Mucosa of gallbladder (tissue), 1 donor: ENCODE results near the gene ATRN. TPM values are rescaled to one million over a fixed set of nuclear protein-coding genes. Genes with fewer than 3 reads are reported as not detected.
"Not testable (repeated sequence)": the region's sequence is repeated elsewhere in the genome, so short reads cannot be mapped to it uniquely, and the experiment has no call there.

Source experiments
- DNase-seq: peaks from one replicate; pipeline ENCODE4 v3.0.0-alpha.2; 2020; ENCODE audit warnings: low spot score
- total RNA-seq: library from RNA; stranded (reverse); gene quantifications from one replicate; pipeline ENCODE4 v1.2.1, GENCODE V29; 2021
- donor health status: DM: no; HTN: no; CAD: no.

Gene ATRN
- total RNA-seq, 1 donor from 2014 or later, result 39.6 TPM

DNA sequence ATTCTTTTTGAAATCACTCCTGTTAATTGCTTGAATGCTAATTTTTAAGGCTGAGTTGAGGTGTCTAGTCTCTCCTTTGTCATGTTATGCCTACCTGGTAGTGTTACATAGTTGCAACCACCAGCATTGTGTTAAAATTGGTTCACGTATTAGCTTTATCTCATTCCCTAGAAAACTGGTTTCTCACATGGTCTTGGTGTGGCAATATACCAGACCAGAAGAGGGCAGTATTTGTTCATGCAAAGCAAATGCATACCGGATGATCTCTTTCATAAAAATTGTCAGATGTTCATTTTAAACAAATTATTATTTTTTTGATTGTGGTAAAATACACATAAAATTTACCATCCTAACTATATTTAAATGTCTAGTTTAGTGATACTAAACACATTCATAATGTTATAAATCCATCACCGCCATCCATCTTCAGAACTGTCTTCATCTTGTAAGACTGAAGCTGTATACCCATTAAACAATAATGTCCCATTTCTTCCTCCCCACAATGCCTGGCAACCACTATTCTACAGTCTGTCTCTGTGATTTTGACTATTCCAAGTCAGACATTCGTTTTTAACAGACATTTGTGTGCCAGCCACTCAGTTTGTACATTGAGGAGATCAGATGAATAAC, 92.8 kb downstream of the ATRN start:
- peak; percentile 15 for DNase-seq

GRCh38 chr20:3565851-3566250, 95.0 kb downstream of the ATRN start:
- no peak for DNase-seq

DNA sequence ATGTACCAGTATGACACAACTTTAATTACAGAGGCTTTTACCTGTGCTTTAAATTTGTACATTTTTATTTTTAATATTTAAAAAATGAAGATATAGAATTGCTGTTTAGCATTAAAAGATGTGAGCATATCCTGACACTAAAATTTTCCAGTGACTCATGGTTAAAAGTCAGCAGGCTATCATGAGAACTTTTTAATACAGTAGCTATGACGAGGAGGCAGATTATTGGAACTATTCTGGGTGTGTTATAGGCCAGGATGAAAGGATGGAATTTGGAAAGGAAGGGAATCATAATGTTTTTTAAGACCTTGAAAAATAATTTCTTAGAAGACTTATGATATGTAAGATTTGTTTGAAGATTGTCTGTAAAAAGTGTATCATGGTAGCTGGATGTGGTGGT, 101.3 kb downstream of the ATRN start:
- DNase-seq, result no peak

- no peak for DNase-seq
Observed at GRCh38 chr20:3576363-3576762, 105.5 kb downstream of the ATRN start.

GRCh38 chr20:3577366-3577765, 106.5 kb downstream of the ATRN start:
- DNase-seq, result no peak

- no peak for DNase-seq
Observed at GRCh38 chr20:3580412-3580811, 109.6 kb downstream of the ATRN start.

- no peak for DNase-seq
Observed at GRCh38 chr20:3583765-3584164, 112.9 kb downstream of the ATRN start.

GRCh38 chr20:3586093-3586492, 115.3 kb downstream of the ATRN start:
- no peak for DNase-seq

DNA sequence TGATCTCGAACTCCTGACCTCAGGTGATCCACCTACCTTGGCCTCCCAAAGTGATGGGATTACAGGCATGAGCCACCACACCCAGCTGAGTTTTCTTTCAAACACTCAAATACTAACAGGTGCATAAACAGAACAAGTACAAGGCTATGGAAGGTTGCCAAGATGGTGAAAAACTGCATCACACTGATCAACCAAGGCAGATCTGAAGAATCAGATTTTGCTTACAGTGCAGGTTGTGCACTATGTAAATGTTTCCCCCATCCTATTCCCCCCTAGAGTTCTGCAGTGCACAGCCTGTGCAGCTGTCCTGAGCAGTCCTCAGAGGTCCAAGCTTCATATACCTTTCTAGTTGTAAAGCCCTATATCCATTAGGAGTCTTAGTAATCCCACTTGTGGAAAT, 119.3 kb downstream of the ATRN start:
- DNase-seq, result no peak

- no peak for DNase-seq
Observed at GRCh38 chr20:3592931-3593330, 122.1 kb downstream of the ATRN start.

GRCh38 chr20:3595541-3595940, 124.7 kb downstream of the ATRN start:
- DNase-seq, result no peak

GRCh38 chr20:3603108-3603507, 132.3 kb downstream of the ATRN start:
- DNase-seq, result no peak

GRCh38 chr20:3605386-3605886, 134.6 kb downstream of the ATRN start:
- DNase-seq, result not testable (repeated sequence)

- DNase-seq, result no peak
Observed at GRCh38 chr20:3606021-3606420, 135.2 kb downstream of the ATRN start.

DNA sequence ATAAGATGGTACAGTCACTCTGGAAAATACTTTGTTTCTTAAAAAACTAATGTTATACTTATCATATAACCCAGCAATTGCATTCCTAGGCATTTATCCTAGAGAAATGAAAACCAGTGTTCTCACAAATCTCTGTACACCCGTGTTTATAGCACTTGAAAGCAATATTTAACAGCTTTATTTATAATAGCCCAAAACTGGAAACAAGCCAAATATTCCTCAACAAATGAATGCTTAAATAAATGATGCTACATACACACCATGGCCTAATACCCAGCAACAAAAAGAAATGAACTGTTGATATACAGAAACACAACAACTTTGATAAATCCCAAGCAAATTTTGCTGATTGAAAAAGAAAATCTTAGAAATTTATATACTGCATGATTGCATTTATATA, 141.1 kb downstream of the ATRN start:
- no peak for DNase-seq

DNA sequence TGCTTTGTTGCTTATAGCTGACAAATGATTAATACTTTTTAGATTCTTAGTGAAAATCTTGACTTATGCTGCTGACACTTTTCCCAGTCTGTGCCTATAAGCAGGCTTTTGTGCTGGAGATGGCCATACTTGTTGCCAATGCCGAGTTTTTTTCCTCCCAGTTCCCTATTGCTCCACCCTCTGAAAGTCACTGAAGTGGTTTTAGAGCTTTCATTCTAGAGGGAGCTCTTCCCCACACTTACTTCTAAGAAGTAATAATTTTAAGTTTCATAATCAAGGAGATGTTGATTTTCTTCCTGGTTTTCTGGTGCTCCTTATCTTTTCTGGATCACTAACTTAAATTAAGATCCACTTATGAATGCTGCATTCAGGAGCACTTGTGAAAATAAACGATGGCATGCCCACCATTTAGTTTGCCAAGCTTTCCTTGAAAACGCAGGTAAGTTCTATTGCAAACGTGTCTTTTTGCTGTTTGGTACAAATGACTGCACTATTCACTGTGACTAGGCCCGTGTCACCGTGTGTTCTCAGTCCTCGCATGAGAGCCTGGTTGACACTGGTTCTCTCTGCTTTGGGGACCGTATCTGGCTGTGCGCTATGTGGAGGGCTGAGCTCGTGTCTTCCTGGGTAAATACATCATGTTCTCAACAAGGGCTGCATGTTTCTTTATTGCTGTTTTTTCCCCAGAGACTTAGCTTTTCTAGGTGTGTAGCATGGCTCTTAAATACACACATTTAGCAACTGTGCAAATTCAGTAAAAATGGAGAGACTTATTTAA, 142.2 kb downstream of the ATRN start:
- no peak for DNase-seq

DNA sequence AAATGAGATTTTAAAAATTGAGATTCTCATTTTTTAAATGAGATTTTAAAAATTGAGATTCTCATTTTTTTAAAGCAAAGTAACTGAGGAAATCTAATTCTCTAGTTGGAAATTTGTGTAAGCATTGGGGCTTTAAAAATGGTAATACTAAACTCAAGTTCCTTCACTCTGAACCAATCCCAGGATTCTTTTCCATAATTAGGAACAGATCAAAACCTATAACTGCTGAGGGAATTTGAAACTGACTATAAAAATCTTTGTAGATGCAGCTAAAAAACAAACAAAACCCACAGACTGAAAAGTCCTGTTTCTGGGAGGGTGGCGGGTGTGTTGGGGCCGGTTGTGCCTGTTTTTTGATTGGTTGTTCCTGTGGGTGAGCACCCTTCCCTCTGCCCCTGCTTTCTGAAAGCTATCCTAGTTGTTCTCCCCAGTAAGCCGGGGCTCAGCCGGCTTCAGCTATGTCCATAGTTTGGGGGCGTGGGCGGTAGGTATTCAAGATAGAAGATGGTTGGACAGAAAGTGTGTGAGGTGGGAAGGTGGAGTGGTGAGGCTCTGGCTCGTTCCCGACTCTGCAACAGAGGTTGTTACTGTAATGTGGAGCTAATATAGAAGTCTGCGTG, 143.1 kb downstream of the ATRN start:
- DNase-seq, result no peak

DNA sequence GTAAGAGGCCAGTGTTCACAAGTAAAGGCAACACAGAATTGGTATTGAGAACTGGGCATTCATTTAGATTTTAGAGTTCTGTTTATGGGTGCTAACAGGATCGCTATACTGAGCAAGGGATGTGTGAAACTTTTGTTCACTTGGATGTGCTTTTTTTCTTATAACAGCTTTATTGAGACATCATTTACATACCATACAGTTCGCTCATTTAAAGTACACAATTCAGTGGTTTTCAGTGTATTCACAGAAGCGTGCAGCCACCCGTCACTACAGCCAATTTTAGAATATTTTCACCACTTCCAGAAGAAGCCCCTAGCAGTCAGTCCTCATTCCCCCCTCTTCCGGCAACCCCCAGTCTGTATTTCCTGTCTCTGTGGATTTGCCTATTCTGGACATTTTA, 143.6 kb downstream of the ATRN start:
- DNase-seq, result no peak

DNA sequence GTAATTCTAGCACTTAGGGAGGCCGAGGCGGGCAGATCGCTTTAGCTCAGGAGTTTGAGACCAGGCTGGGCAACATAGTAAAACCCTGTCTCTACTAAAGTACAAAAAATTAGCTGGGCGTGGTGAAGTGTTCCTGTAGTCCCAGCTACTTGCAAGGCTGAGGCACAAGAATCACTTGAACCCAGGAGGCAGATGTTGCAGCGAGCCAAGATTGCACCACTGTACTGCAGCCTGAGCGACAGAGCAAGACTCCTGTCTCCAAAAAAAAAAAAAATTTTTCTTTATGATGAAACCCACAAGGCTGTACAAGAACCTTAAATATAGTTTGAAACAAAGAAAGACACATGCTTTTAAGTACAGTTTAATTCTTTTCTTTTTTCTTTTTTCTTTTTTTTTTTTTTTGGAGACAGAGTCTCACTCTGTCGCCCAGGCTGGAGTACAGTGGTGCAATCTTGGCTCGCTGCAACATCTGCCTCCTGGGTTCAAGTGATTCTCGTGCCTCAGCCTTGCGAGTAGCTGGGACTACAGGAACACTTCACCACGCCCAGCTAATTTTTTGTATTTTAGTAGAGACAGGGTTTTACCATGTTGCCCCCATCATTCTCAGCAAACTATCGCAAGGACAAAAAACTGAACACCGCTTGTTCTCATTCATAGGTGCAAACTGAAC, 144.5 kb downstream of the ATRN start:
- DNase-seq, result not testable (repeated sequence)

DNA sequence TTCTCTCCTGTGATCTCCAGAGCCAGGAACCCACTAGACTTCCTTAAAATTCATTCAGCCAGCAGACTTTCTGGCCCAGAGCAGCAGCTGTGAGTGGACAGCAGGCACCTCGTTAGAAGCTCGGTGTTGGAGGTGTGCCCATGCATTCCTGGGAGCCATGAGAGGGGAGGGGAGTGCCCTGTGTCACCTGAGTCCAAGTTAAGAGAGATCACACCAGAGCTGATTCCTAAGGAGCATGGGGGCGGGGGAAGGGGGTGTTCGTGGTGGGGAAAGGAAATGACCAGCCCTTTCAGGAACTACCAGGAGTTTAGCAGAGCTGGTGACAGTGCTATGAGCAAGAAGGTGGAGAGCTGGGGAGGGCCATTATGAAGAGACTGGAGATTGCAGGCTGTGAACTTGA, 145.4 kb downstream of the ATRN start:
- no peak for DNase-seq

- no peak for DNase-seq
Observed at GRCh38 chr20:3621111-3621510, 150.3 kb downstream of the ATRN start.

DNA sequence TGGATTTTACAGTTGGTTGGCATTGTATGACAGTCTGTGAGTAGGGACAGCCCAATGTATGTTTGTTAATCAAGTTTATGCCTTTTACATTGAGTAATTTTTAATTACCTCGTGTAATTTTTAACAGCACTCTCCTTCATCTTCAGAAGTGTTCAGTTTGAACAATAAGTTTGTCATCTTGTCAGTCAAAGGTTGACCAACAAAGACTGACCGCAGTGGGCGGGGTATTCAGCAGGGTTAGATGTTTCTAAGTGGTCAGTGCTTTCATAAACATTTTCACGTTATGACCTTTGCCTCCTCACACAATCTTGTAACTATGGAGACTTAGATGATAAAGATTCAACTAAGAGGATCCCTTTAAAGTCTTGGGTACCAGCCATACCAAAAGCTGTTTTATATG, 151.6 kb downstream of the ATRN start:
- no peak for DNase-seq
